Stomach (tissue), 9 donors: ENCODE results near the gene RBKS. TPM values are rescaled to one million over a fixed set of nuclear protein-coding genes. Genes with fewer than 3 reads are reported as not detected.

Source experiments
- DNase-seq, 2 donors: peaks; one replicate each; pipeline versions ENCODE4 v3.0.0 to v3.0.0-alpha.2; 2013 to 2019
- H3K27ac ChIP-seq, 5 donors: fragments of 200-600 bp in 4 of 5; sonication (generic) in 4 of 5; one replicate each; pipeline ENCODE4 v1.5.1; 2013 to 2019; ENCODE audit warnings: mild to moderate bottlenecking in 1 of 5, moderate library complexity in 1 of 5
- H3K27me3 ChIP-seq, 3 donors: fragments of 200-600 bp; sonication (generic); one replicate each; pipeline ENCODE4 v1.5.1; 2017 to 2019; ENCODE audit warnings: mixed run types in 1 of 3
- H3K36me3 ChIP-seq, 4 donors: fragments of 200-600 bp; sonication (generic); 1 replicate in 3 of 4; 2 replicates in 1 of 4; pipeline ENCODE4 v1.5.1; 2016 to 2019
- H3K4me1 ChIP-seq, 4 donors: fragments of 200-600 bp; sonication (generic); one replicate each; pipeline ENCODE4 v1.5.1; 2016 to 2019
- H3K4me3 ChIP-seq, 4 donors: fragments of 200-600 bp; sonication (generic) in 3 of 4; one replicate each; pipeline ENCODE4 v1.5.1; 2016 to 2019; ENCODE audit warnings: mild to moderate bottlenecking in 1 of 4
- H3K9me3 ChIP-seq, 4 donors: fragments of 200-600 bp; sonication (generic); one replicate each; pipeline ENCODE4 v1.5.1; 2016 to 2019
- EP300 ChIP-seq: sonication (generic); formaldehyde crosslinking; IDR thresholded peaks from one replicate; pipeline ENCODE4 v1.6.1; 2017; ENCODE audit warnings: antibody characterized with exemption
- POLR2A ChIP-seq, 4 donors: fragments of 450-650 bp; IDR thresholded peaks; one replicate each; pipeline ENCODE4 v1.6.1; 2016; ENCODE audit warnings: antibody characterized with exemption in 4 of 4, control low read depth in 2 of 4, mild to moderate bottlenecking in 1 of 4, moderate library complexity in 1 of 4
- POLR2AphosphoS5 ChIP-seq, 3 donors: sonication (generic); formaldehyde crosslinking; IDR thresholded peaks; one replicate each; pipeline ENCODE4 v1.6.1; 2016; ENCODE audit warnings: antibody characterized with exemption in 3 of 3
- WGBS, 5 donors: extraction: QIAGEN DNeasy Blood & Tissue Kit in 3 of 5; methylation state at CpG; one replicate each; pipeline versions ENCODE4 v1.1.5 to v1.1.7; 2013 to 2018; 5-methylcytosine and 5-hydroxymethylcytosine counted together
- intact Hi-C: fragments of 100-400 bp; cut with DNase I; formaldehyde crosslinking; loops from one replicate; pipeline ENCODE4 v1.15.1; 2023; ENCODE audit warnings: low total_unique reads
- polyA plus RNA-seq, 3 donors: library from polyadenylated mRNA; stranded (reverse); fragments of 200-250 nt; gene quantifications; one replicate each; pipeline ENCODE4 v1.2.3, GENCODE V29; 2013
- total RNA-seq, 5 donors: library from RNA; depleted of rRNA; stranded (reverse); fragments of >200 nt; gene quantifications; one replicate each; pipeline versions ENCODE4 v1.1.0 to v1.2.3, GENCODE V29; 2014 to 2016
- TF ChIP-seq, protein P1 (sequence below), 7 experiments: fragments of 450-650 bp in 4 of 7; fragments of 200-600 bp in 3 of 7; sonication (generic) in 3 of 7; IDR thresholded peaks; one replicate each; pipeline ENCODE4 v1.5.1; 2016 to 2019; ENCODE audit warnings: antibody characterized with exemption in 7 of 7, control low read depth in 2 of 7, mild to moderate bottlenecking in 1 of 7
- donor health status: healthy with polysubstance abuse.
- donor health status: Bipolar disorder and iron deficiency.
- donor health status: healthy.

The RBKS gene
- total and polyA plus RNA-seq, 8 donors, result 0.76 to 2.9 (median 1.9) TPM; not detected in 3

DNA sequence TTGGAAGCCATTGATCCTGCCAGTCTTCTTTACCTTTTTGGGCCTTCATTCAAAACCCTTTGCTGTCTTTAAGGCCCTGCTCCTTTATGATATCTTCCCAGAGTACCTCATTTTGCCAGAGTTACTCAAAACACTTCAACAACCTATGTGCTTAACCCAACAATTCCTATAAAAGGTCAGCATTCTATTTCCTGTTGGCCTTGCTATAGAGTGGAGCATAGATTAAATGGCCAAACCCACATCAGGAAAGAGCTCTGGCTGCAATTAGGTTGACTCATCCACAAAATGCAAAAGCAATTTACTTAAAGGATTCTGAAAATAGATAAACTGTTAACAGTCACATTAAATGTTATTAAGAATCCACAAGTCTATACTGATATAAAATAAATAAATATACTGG lies 97.4 kb downstream of the RBKS start:
- Histone ChIP-seq H3K9me3 (no peaks in the 10 kb centered on the region), H3K27me3 (no peaks in the 10 kb centered on the region), H3K36me3 (no peaks in the 10 kb centered on the region), H3K4me1 (peaks cover 0 to 25% (median 17%) of the 10 kb centered on the region in 4 donors), H3K4me3 (no peak overlapping the region), H3K27ac (no peak overlapping the region)
- no peak for TF ChIP-seq POLR2A (IDR thresholded peaks at IDR 0.05)
- TF ChIP-seq EP300, result no peak
- peak in 1 of 3 donors; percentile 36 for TF ChIP-seq POLR2AphosphoS5 (IDR thresholded peaks at IDR 0.05)
- no peak for DNase-seq
- intact Hi-C loops, result no loop called here

GRCh38 chr2:27790796-27791195 lies 99.4 kb downstream of the RBKS start:
- WGBS, 5 donors, result 87 to 100% (median 92%) methylated on average over 1 of the region's 1 CpG
- Histone ChIP-seq H3K4me3 (no peak overlapping the region), H3K27me3 (no peaks in the 10 kb centered on the region), H3K4me1 (peaks cover 0 to 8% (median 4%) of the 10 kb centered on the region in 4 donors), H3K9me3 (no peaks in the 10 kb centered on the region), H3K27ac (no peak overlapping the region), H3K36me3 (no peaks in the 10 kb centered on the region)
- DNase-seq, result no peak
- intact Hi-C loops, result no loop called here
- TF ChIP-seq POLR2AphosphoS5 (IDR thresholded peaks at IDR 0.05) (no peak), EP300 (no peak), POLR2A (IDR thresholded peaks at IDR 0.05) (no peak)
- TF ChIP-seq, protein P1, sequence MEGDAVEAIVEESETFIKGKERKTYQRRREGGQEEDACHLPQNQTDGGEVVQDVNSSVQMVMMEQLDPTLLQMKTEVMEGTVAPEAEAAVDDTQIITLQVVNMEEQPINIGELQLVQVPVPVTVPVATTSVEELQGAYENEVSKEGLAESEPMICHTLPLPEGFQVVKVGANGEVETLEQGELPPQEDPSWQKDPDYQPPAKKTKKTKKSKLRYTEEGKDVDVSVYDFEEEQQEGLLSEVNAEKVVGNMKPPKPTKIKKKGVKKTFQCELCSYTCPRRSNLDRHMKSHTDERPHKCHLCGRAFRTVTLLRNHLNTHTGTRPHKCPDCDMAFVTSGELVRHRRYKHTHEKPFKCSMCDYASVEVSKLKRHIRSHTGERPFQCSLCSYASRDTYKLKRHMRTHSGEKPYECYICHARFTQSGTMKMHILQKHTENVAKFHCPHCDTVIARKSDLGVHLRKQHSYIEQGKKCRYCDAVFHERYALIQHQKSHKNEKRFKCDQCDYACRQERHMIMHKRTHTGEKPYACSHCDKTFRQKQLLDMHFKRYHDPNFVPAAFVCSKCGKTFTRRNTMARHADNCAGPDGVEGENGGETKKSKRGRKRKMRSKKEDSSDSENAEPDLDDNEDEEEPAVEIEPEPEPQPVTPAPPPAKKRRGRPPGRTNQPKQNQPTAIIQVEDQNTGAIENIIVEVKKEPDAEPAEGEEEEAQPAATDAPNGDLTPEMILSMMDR (IDR thresholded peaks at IDR 0.05), result no peak

GRCh38 chr2:27782701-27783100 lies 107.5 kb downstream of the RBKS start:
- 88 to 98% (median 93%) methylated on average over 1 of the region's 1 CpG for WGBS, 5 donors
- Histone ChIP-seq H3K9me3 (no peaks in the 10 kb centered on the region), H3K36me3 (peaks cover 0 to 28% (median 21%) of the 10 kb centered on the region in 4 donors), H3K4me1 (peaks cover 0 to 26% (median 10%) of the 10 kb centered on the region in 4 donors), H3K27me3 (no peaks in the 10 kb centered on the region), H3K4me3 (no peak overlapping the region), H3K27ac (no peak overlapping the region)
- TF ChIP-seq EP300 (no peak), POLR2A (IDR thresholded peaks at IDR 0.05) (no peak), POLR2AphosphoS5 (IDR thresholded peaks at IDR 0.05) (no peak)
- TF ChIP-seq, protein P1 (IDR thresholded peaks at IDR 0.05), result no peak
- DNase-seq, result no peak
- intact Hi-C loops, result no loop called here

GRCh38 chr2:27781496-27781895 lies 108.7 kb downstream of the RBKS start:
- WGBS, 5 donors, result 87 to 94% (median 90%) methylated on average over 2 of the region's 2 CpGs
- no peaks in the 10 kb centered on the region for H3K27me3 ChIP-seq
- TF ChIP-seq POLR2AphosphoS5 (IDR thresholded peaks at IDR 0.05) (no peak), EP300 (no peak)

DNA sequence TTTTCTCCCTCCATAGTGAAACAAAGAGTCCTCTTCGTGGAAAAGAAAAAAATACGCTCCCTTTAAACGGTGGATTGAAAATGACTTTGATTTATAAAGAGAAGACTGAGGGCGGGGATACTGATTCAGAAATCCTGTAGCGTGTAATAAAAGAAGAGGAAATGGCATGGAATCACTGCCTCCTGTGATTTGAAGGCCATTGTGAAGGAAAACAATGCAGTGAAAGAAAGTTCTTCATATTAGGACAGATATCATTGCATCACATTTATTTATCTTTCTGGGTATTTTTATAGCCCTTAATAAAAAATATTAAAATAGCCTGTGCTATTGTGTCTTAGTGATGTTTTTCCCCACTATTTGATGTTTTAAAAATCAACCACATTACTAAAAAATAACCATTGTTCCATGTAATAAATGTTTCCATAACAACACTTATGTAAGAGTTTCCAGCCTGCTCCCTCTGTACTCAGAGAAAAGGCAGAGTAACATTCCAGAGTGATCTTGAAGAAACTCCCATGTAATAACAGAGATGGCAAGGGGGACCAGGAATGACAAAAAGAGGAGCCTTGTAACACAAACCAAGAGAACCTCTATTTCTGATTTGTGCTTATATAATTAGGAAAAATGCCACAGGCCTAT lies 110.7 kb downstream of the RBKS start:
- no peak overlapping the region for H3K4me3 ChIP-seq
- peak overlapping the region in 4 of 5 donors; percentile 39 to 81 (median 60) for H3K27ac ChIP-seq
- DNase-seq, result no peak
- no peaks in the 10 kb centered on the region for H3K27me3 ChIP-seq
- peaks cover 0 to 57% (median 28%) of the 10 kb centered on the region in 4 donors for H3K36me3 ChIP-seq
- peaks cover 0 to 50% (median 26%) of the 10 kb centered on the region in 4 donors for H3K4me1 ChIP-seq
- no peaks in the 10 kb centered on the region for H3K9me3 ChIP-seq
- TF ChIP-seq, protein P1 (IDR thresholded peaks at IDR 0.05), result no peak
- TF ChIP-seq EP300 (no peak), POLR2AphosphoS5 (IDR thresholded peaks at IDR 0.05) (no peak), POLR2A (IDR thresholded peaks at IDR 0.05) (no peak)
- intact Hi-C loops, result no loop called here
- 73 to 80% (median 77%) methylated on average over 5 of the region's 5 CpGs for WGBS, 5 donors

More at GRCh38 chr2:27781496-27781895, 108.7 kb downstream of the RBKS start:
- no peaks in the 10 kb centered on the region for H3K9me3 ChIP-seq
- peak overlapping the region in 1 of 5 donors; percentile 81 for H3K27ac ChIP-seq
- H3K36me3 ChIP-seq, result peaks cover 0 to 39% (median 21%) of the 10 kb centered on the region in 4 donors
- peaks cover 0 to 33% (median 16%) of the 10 kb centered on the region in 4 donors for H3K4me1 ChIP-seq
- DNase-seq, result no peak
- H3K4me3 ChIP-seq, result no peak overlapping the region
- intact Hi-C loops, result no loop called here
